HEK293 (cell line): Measurements from ENCODE around the gene VSIG8.
A peak's percentile ranks its signal among the peaks of the same experiment; 100 is the strongest.

Experiments used
- BCL11A ChIP-seq: fragments of 450-650 bp; formaldehyde crosslinking; IDR thresholded peaks from 2 replicates; pipeline ENCODE4 v1.5.1; 2016; ENCODE audit warnings: low read depth, missing biosample characterization, missing genetic modification characterization
- INSM2 ChIP-seq: fragments of 450-650 bp; formaldehyde crosslinking; IDR thresholded peaks from 2 replicates; pipeline ENCODE4 v1.5.1; 2016; ENCODE audit warnings: missing biosample characterization, missing genetic modification characterization
- PATZ1 ChIP-seq: fragments of 450-650 bp; formaldehyde crosslinking; IDR thresholded peaks from 2 replicates; pipeline ENCODE4 v1.5.1; 2016; ENCODE audit warnings: missing biosample characterization, missing genetic modification characterization
- SP7 ChIP-seq: fragments of 450-650 bp; formaldehyde crosslinking; IDR thresholded peaks from 2 replicates; pipeline ENCODE4 v1.5.1; 2016; ENCODE audit warnings: missing biosample characterization, missing genetic modification characterization
- WT1 ChIP-seq: fragments of 450-650 bp; formaldehyde crosslinking; IDR thresholded peaks from 2 replicates; pipeline ENCODE4 v1.5.1; 2016; ENCODE audit warnings: missing biosample characterization, missing genetic modification characterization
- YY2 ChIP-seq: fragments of 450-650 bp; formaldehyde crosslinking; IDR thresholded peaks from 2 replicates; pipeline ENCODE4 v1.5.1; 2016; ENCODE audit warnings: missing biosample characterization, missing genetic modification characterization
- ZBTB11 ChIP-seq: fragments of 450-650 bp; formaldehyde crosslinking; conservative IDR thresholded peaks from 2 replicates; pipeline ENCODE4 v1.5.1; 2016; ENCODE audit warnings: low read depth, missing biosample characterization, missing genetic modification characterization
- ZBTB48 ChIP-seq: fragments of 450-650 bp; formaldehyde crosslinking; IDR thresholded peaks from 2 replicates; pipeline ENCODE4 v1.5.1; 2016; ENCODE audit warnings: missing biosample characterization, missing genetic modification characterization
- ZNF10 ChIP-seq: fragments of 450-650 bp; formaldehyde crosslinking; IDR thresholded peaks from 2 replicates; pipeline ENCODE4 v1.5.1; 2017; ENCODE audit warnings: missing biosample characterization, missing genetic modification characterization
- ZNF148 ChIP-seq: fragments of 450-650 bp; formaldehyde crosslinking; IDR thresholded peaks from 2 replicates; pipeline ENCODE4 v1.5.0; 2017; ENCODE audit warnings: missing biosample characterization, missing genetic modification characterization, borderline replicate concordance
- ZNF169 ChIP-seq: fragments of 450-650 bp; formaldehyde crosslinking; IDR thresholded peaks from 2 replicates; pipeline ENCODE4 v1.5.1; 2016; ENCODE audit warnings: missing biosample characterization, missing genetic modification characterization
- ZNF211 ChIP-seq: fragments of 450-650 bp; formaldehyde crosslinking; IDR thresholded peaks from 2 replicates; pipeline ENCODE4 v1.5.1; 2016; ENCODE audit warnings: low read depth, missing biosample characterization, missing genetic modification characterization
- ZNF311 ChIP-seq: fragments of 450-650 bp; formaldehyde crosslinking; IDR thresholded peaks from 2 replicates; pipeline ENCODE4 v1.5.1; 2017; ENCODE audit warnings: missing biosample characterization, missing genetic modification characterization, borderline replicate concordance
- ZNF513 ChIP-seq: fragments of 450-650 bp; IDR thresholded peaks from 2 replicates; pipeline ENCODE4 v1.5.1; 2018; ENCODE audit warnings: missing biosample characterization, missing genetic modification characterization
- ZNF521 ChIP-seq: fragments of 450-650 bp; formaldehyde crosslinking; IDR thresholded peaks from 2 replicates; pipeline ENCODE4 v1.5.1; 2017; ENCODE audit warnings: missing biosample characterization, mild to moderate bottlenecking, missing genetic modification characterization
- ZNF555 ChIP-seq: fragments of 450-650 bp; formaldehyde crosslinking; conservative IDR thresholded peaks from 2 replicates; pipeline ENCODE4 v1.5.1; 2017; ENCODE audit warnings: missing biosample characterization, mild to moderate bottlenecking, missing genetic modification characterization, inconsistent platforms
- ZNF792 ChIP-seq: fragments of 450-650 bp; formaldehyde crosslinking; IDR thresholded peaks from 2 replicates; pipeline ENCODE4 v1.5.1; 2016; ENCODE audit warnings: missing biosample characterization, missing genetic modification characterization
- ZSCAN30 ChIP-seq: fragments of 450-650 bp; IDR thresholded peaks from 2 replicates; pipeline ENCODE4 v1.5.1; 2018; ENCODE audit warnings: missing biosample characterization, mild to moderate bottlenecking, missing genetic modification characterization, moderate library complexity
- TF ChIP-seq, protein P1 (sequence below): fragments of 450-650 bp; formaldehyde crosslinking; IDR thresholded peaks from 2 replicates; pipeline ENCODE4 v1.5.1; 2016; ENCODE audit warnings: missing biosample characterization, missing genetic modification characterization

Gene VSIG8

GRCh38 chr1:159854116-159854692, 8.3 kb downstream of the VSIG8 start (continued):
- peak; percentile 63 for TF ChIP-seq PATZ1 (tag by site-specific recombination)
- TF ChIP-seq ZBTB48, result peak; percentile 77; the same call in 1 of the 2 replicates
- no peak for TF ChIP-seq ZNF792 (tag by site-specific recombination)
- TF ChIP-seq ZNF148 (tag by site-specific recombination), result no peak
- no peak for TF ChIP-seq ZNF311 (tag by site-specific recombination)
- TF ChIP-seq ZSCAN30 (tag by site-specific recombination), result no peak
- TF ChIP-seq, protein P1, sequence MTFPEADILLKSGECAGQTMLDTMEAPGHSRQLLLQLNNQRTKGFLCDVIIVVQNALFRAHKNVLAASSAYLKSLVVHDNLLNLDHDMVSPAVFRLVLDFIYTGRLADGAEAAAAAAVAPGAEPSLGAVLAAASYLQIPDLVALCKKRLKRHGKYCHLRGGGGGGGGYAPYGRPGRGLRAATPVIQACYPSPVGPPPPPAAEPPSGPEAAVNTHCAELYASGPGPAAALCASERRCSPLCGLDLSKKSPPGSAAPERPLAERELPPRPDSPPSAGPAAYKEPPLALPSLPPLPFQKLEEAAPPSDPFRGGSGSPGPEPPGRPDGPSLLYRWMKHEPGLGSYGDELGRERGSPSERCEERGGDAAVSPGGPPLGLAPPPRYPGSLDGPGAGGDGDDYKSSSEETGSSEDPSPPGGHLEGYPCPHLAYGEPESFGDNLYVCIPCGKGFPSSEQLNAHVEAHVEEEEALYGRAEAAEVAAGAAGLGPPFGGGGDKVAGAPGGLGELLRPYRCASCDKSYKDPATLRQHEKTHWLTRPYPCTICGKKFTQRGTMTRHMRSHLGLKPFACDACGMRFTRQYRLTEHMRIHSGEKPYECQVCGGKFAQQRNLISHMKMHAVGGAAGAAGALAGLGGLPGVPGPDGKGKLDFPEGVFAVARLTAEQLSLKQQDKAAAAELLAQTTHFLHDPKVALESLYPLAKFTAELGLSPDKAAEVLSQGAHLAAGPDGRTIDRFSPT (tag by site-specific recombination), result peak; percentile 80; the same call in 1 of the 2 replicates
- TF ChIP-seq BCL11A, result no peak
- no peak for TF ChIP-seq INSM2 (tag by site-specific recombination)
- no peak for TF ChIP-seq ZNF10 (tag by site-specific recombination)
- TF ChIP-seq YY2 (tag by site-specific recombination), result no peak
- no peak for TF ChIP-seq ZNF211 (tag by site-specific recombination)
- no peak for TF ChIP-seq ZNF521 (tag by site-specific recombination)
- no peak for TF ChIP-seq ZNF555 (tag by site-specific recombination)
- TF ChIP-seq SP7, result no peak
- TF ChIP-seq WT1, result peak; percentile 60; the same call in 1 of the 2 replicates
- no peak for TF ChIP-seq ZNF169 (tag by site-specific recombination)
- no peak for TF ChIP-seq ZBTB11 (tag by site-specific recombination)
- TF ChIP-seq ZNF513 (tag by site-specific recombination), result no peak
